ENCODE results near the gene LGALS8. TPM values are rescaled to one million over a fixed set of nuclear protein-coding genes. Genes with fewer than 3 reads are reported as not detected.

Gene LGALS8
- total RNA-seq, 1 donor from 2014 or later: 76.5 TPM

DNA sequence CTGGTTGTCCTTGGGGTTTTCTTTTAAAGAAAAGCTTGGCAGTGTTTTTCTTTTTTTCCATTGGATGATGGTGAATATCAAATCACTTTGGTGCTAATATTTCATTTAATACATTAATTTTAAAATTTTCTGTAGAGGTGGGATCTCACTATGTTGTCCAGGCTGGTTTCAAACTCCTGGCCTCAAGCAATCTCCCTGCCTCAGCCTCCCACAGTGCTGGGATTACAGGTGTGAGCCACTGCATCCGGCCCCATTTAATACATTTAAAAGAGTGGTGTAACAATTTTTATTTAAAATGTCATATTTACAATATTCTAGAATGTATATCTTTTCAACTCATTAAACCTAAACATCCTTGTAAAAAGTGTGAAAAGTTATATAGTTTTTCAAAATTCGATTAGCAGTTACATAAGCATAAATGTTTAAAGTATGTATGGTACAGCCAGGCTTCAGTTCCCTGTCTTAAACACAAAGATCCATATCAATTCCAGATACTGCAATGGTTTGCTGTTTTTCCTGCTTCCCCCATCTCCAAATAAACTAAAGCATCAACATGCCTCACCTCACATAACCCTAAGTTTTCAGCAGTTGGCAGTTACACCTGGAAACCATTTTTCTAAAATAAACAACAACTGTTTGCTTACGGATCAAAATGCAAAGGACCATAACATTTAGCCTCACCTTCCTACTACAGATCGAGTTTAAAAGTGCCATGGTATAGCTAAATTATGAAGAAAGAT, 8.9 kb upstream of the LGALS8 start:
- Histone ChIP-seq H3K4me1 (peaks cover 6% of the 10 kb centered on the region), H3K27me3 (ENCODE audit: low read depth) (no peaks in the 10 kb centered on the region), H3K4me3 (no peak overlapping the region), H3K36me3 (no peaks in the 10 kb centered on the region), H3K9me3 (replicated peaks) (no peaks in the 10 kb centered on the region), H3K27ac (replicated peaks) (no peak overlapping the region)
- intact Hi-C loops (cut with micrococcal nuclease): no loop called here
- no peak for TF ChIP-seq CTCF (IDR thresholded peaks at IDR 0.05; ENCODE audit: borderline replicate concordance)
- no peak for DNase-seq

DNA sequence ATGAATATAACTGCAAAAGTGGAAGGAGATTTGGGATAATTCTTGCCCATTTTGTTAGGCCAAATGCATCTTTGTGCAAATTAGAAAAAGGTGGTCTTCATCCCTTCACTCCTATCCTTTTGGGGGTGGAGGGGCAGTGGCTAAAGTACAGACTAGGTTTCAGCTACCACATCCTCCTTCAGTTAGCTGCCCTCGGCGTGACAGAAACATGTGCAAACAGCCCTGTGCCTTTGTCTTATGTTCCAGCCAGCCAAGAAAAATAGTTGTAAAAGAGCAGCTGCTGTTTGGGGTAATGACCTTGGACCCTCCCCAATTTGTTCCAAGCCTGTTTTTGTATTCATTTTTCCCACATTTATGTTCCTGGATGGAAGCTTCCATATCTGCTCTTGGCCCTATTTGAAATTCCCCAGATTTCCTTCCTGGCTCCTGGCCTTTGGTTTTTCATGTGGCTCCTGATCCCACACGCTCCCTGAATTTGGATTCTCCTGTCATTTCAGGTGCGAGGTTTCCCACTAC, 8.3 kb upstream of the LGALS8 start:
- no peak for TF ChIP-seq CTCF (IDR thresholded peaks at IDR 0.05; ENCODE audit: borderline replicate concordance)
- Histone ChIP-seq H3K27me3 (ENCODE audit: low read depth) (no peaks in the 10 kb centered on the region), H3K9me3 (replicated peaks) (no peaks in the 10 kb centered on the region), H3K36me3 (no peaks in the 10 kb centered on the region), H3K4me1 (peaks cover 7% of the 10 kb centered on the region), H3K27ac (replicated peaks) (no peak overlapping the region), H3K4me3 (no peak overlapping the region)
- intact Hi-C loops (cut with micrococcal nuclease): no loop called here
- no peak for DNase-seq

- peaks cover 9% of the 10 kb centered on the region for H3K4me1 ChIP-seq
- intact Hi-C loops (cut with micrococcal nuclease): no loop called here
- H3K9me3 ChIP-seq (replicated peaks): no peaks in the 10 kb centered on the region
- TF ChIP-seq CTCF (IDR thresholded peaks at IDR 0.05; ENCODE audit: borderline replicate concordance): no peak
- no peaks in the 10 kb centered on the region for H3K36me3 ChIP-seq
- no peak overlapping the region for H3K27ac ChIP-seq (replicated peaks)
- no peak overlapping the region for H3K4me3 ChIP-seq
- H3K27me3 ChIP-seq (ENCODE audit: low read depth): no peaks in the 10 kb centered on the region
- DNase-seq: no peak
Measured at GRCh38 chr1:236516929-236517704, 6.7 kb upstream of the LGALS8 start.

GRCh38 chr1:236518322-236518721, 5.5 kb upstream of the LGALS8 start:
- peaks cover 20% of the 10 kb centered on the region for H3K4me1 ChIP-seq
- TF ChIP-seq CTCF (IDR thresholded peaks at IDR 0.05; ENCODE audit: borderline replicate concordance): no peak
- intact Hi-C loops (cut with micrococcal nuclease): no loop called here

DNA sequence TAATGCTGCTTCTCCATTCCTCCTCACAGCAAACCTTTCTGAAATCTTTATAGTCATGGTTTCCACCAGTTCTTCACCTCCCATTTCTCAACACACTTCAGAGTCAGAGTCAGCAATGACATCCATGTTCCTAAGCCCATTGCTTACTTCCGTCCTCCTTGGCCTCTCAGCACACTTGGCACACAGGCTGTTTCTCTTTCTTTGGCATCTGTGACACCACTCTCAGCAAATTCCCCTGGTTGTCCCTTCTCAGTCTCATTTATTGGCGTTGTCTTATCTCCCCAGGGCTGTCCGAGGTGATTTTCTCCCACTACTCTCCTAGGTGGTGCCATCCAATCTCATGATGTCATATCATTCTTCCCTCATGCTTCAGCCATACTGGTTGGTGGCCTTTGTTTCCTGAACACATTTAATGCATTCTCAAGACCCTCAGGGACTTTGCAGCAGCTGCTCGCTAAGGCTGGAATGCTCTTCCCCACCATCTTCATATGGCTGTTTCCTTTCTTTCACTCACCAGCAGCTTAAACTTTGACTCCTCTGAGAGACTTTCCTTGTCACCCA, 3.3 kb upstream of the LGALS8 start:
- intact Hi-C loops (cut with micrococcal nuclease): no loop called here
- peaks cover under 1% of the 10 kb centered on the region for H3K36me3 ChIP-seq
- DNase-seq: no peak
- peaks cover 36% of the 10 kb centered on the region for H3K4me1 ChIP-seq
- no peaks in the 10 kb centered on the region for H3K9me3 ChIP-seq (replicated peaks)
- H3K4me3 ChIP-seq: no peak overlapping the region
- no peak overlapping the region for H3K27ac ChIP-seq (replicated peaks)
- TF ChIP-seq CTCF (IDR thresholded peaks at IDR 0.05; ENCODE audit: borderline replicate concordance): no peak
- H3K27me3 ChIP-seq (ENCODE audit: low read depth): no peaks in the 10 kb centered on the region

More at GRCh38 chr1:236518322-236518721, 5.5 kb upstream of the LGALS8 start:
- Histone ChIP-seq H3K4me3 (no peak overlapping the region), H3K27ac (replicated peaks) (no peak overlapping the region), H3K36me3 (no peaks in the 10 kb centered on the region), H3K27me3 (ENCODE audit: low read depth) (no peaks in the 10 kb centered on the region), H3K9me3 (replicated peaks) (no peaks in the 10 kb centered on the region)
- DNase-seq: no peak

Data from left ventricle myocardium inferior (tissue), 1 donor.